ENCODE results near the gene PECR. TPM values are rescaled to one million over a fixed set of nuclear protein-coding genes. Genes with fewer than 3 reads are reported as not detected.

Gene PECR
- total and polyA plus RNA-seq, 10 of the 15 experiments (the other 5 are each of a cell fraction or from before 2014, with no cell fraction given), result 7.6 to 37.4 (median 25.7) TPM

DNA sequence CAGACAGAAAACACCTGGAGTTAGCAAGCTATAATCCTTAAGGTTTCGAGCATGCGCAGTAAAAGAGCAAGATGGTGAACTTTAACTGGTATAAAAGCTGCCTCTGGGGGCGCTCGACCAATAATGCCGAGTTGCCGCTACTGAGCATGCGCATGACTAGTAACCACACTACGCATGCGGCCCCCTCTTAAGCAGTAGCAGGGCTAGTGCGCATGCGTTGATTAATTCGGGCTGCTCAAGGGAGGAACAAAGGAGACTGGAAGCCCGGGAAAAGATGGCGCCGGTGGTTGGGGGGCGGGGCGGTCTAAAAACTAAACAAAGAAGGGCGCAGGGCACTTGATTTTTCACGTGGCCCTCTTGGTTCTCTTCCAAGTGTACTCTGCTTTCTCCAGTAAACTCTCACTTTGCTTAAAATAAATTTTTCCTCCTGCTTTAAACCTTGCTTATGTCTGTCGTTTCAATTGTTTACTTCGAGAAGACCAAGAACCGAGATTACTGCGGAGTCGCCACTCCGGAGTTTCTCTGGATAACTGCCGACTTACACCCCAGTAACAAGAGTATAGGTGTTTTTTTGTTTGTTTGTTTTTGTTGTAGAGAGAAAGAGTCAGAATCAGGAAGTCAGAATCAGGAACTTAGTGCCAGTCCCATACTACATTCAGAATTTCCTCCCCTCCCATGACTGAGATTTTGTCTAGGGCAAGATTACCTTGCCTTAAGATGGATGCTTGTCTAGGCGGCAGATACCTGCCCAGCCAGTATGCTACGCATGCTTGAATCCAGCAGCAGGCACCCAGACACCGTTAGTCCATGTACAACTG is 33.3 kb upstream of the PECR start:
- Histone ChIP-seq H4K20me1 (ENCODE audit: control insufficient read depth, insufficient read depth) (no peaks in the 10 kb centered on the region), H3K79me2 (ENCODE audit: control insufficient read depth, insufficient read depth, low read length) (peaks cover 88% of the 10 kb centered on the region), H3K27ac (ENCODE audit: control insufficient read depth, insufficient read depth) (peak overlapping the region; percentile 99), H3K4me3 (peak overlapping the region; percentile 93), H3K4me1 (ENCODE audit: control insufficient read depth, insufficient read depth, low read length) (peaks cover 29% of the 10 kb centered on the region), H3K4me2 (ENCODE audit: control insufficient read depth, insufficient read depth) (peak overlapping the region; percentile 93), H3K27me3 (replicated peaks in 1 of 2; ENCODE audit: control insufficient read depth in 2 of 2, insufficient read depth in 2 of 2, low read length in 1 of 2) (no peaks in the 10 kb centered on the region), H2AFZ (ENCODE audit: control insufficient read depth, low read depth, low read length) (peak overlapping the region; percentile 62), H3K36me3 (ENCODE audit: control insufficient read depth in 2 of 2, insufficient read depth in 2 of 2, low read length in 1 of 2) (peaks cover 2 to 27% of the 10 kb centered on the region in 2 experiments), H3K9me3 (replicated peaks; ENCODE audit: control insufficient read depth, insufficient read depth, low read length) (no peaks in the 10 kb centered on the region), H3K9ac (ENCODE audit: control insufficient read depth, insufficient read depth, low read length) (peak overlapping the region; percentile 55)
- peak; percentile 86 for FAIRE-seq
- CTCF ChIA-PET, result interaction anchor here (0.6 to 8.6 kb wide), 44 partner anchors 8 to 384 kb away, joined by 3 to 105 read pairs (median 4); partner anchors contain the start of genes PECR, RPL37A and TMEM169
- intact Hi-C loops (cut with micrococcal nuclease; ENCODE audit: unreplicated experiment) (loop anchor here (5.0 to 10.0 kb wide), 4 partner anchors 160 to 550 kb away; partner anchors contain the start of gene SMARCAL1), in situ Hi-C loops (cut with MboI) (no loop called here)
- RAD21 ChIA-PET (ENCODE audit: unreplicated experiment), result interaction anchor here (0.7 to 6.6 kb wide), 12 partner anchors 27 to 164 kb away, joined by 3 to 42 read pairs (median 4); partner anchors contain the start of genes PECR and TMEM169
- SMC1A ChIA-PET (ENCODE audit: uncharacterized antibody, unreplicated experiment), result interaction anchor here (0.6 to 7.6 kb wide), 18 partner anchors 8 to 276 kb away, joined by 3 to 59 read pairs (median 3); partner anchors contain the start of genes PECR and TMEM169
- DNase-seq (ENCODE audit: low read depth, low spot score), result peak; percentile 94
- POLR2A ChIA-PET, result interaction anchor here (0.9 to 1.6 kb wide), 8 partner anchors 10 to 110 kb away, joined by 3 to 7 read pairs (median 4); no protein-coding TSS in a partner anchor
- no TSS peak for BruUV-seq (replicated peaks)
- 19% methylated on average over 29 of the region's 29 CpGs for whole genome bisulfite sequencing (ENCODE audit: insufficient coverage, insufficient replicate concordance, low lambda C conversion rate, missing lambda C conversion rate)
- ATAC-seq, result peak; percentile 71
- TF ChIP-seq TARDBP (IDR thresholded peaks at IDR 0.05; ENCODE audit: borderline replicate concordance) (no peak), RELA (IDR thresholded peaks at IDR 0.05; ENCODE audit: borderline replicate concordance, partially characterized antibody) (no peak), IKZF2 (IDR thresholded peaks at IDR 0.05) (peak; percentile 16 to 34; a peak in 1 of 4 replicates), PML (IDR thresholded peaks at IDR 0.05; ENCODE audit: low read length) (peak; percentile 62; the same call in 1 of the 2 replicates), ZBED1 (IDR thresholded peaks at IDR 0.05; ENCODE audit: borderline replicate concordance) (no peak), NFXL1 (IDR thresholded peaks at IDR 0.05; ENCODE audit: borderline replicate concordance) (no peak), POU2F2 (IDR thresholded peaks at IDR 0.05; ENCODE audit: borderline replicate concordance, low read depth, low read length) (0 out of 3 replicates have a peak, but pooled peaks have one; percentile 9), SMC3 (IDR thresholded peaks at IDR 0.05; ENCODE audit: borderline replicate concordance, low read length) (no peak), ZNF384 (IDR thresholded peaks at IDR 0.05; ENCODE audit: borderline replicate concordance, low read depth, low read length) (no peak)
- TF ChIP-seq, protein P1, sequence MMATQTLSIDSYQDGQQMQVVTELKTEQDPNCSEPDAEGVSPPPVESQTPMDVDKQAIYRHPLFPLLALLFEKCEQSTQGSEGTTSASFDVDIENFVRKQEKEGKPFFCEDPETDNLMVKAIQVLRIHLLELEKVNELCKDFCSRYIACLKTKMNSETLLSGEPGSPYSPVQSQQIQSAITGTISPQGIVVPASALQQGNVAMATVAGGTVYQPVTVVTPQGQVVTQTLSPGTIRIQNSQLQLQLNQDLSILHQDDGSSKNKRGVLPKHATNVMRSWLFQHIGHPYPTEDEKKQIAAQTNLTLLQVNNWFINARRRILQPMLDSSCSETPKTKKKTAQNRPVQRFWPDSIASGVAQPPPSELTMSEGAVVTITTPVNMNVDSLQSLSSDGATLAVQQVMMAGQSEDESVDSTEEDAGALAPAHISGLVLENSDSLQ (IDR thresholded peaks at IDR 0.05), result no peak
- TF ChIP-seq, protein P2, sequence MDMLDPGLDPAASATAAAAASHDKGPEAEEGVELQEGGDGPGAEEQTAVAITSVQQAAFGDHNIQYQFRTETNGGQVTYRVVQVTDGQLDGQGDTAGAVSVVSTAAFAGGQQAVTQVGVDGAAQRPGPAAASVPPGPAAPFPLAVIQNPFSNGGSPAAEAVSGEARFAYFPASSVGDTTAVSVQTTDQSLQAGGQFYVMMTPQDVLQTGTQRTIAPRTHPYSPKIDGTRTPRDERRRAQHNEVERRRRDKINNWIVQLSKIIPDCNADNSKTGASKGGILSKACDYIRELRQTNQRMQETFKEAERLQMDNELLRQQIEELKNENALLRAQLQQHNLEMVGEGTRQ (IDR thresholded peaks at IDR 0.05; ENCODE audit: borderline replicate concordance, low read depth, low read length), result no peak
- TF ChIP-seq, protein P3, sequence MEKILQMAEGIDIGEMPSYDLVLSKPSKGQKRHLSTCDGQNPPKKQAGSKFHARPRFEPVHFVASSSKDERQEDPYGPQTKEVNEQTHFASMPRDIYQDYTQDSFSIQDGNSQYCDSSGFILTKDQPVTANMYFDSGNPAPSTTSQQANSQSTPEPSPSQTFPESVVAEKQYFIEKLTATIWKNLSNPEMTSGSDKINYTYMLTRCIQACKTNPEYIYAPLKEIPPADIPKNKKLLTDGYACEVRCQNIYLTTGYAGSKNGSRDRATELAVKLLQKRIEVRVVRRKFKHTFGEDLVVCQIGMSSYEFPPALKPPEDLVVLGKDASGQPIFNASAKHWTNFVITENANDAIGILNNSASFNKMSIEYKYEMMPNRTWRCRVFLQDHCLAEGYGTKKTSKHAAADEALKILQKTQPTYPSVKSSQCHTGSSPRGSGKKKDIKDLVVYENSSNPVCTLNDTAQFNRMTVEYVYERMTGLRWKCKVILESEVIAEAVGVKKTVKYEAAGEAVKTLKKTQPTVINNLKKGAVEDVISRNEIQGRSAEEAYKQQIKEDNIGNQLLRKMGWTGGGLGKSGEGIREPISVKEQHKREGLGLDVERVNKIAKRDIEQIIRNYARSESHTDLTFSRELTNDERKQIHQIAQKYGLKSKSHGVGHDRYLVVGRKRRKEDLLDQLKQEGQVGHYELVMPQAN (conservative IDR thresholded peaks at IDR 0.05), result peak; percentile 73; the same call in 1 of the 2 replicates
- TF ChIP-seq, protein P4, sequence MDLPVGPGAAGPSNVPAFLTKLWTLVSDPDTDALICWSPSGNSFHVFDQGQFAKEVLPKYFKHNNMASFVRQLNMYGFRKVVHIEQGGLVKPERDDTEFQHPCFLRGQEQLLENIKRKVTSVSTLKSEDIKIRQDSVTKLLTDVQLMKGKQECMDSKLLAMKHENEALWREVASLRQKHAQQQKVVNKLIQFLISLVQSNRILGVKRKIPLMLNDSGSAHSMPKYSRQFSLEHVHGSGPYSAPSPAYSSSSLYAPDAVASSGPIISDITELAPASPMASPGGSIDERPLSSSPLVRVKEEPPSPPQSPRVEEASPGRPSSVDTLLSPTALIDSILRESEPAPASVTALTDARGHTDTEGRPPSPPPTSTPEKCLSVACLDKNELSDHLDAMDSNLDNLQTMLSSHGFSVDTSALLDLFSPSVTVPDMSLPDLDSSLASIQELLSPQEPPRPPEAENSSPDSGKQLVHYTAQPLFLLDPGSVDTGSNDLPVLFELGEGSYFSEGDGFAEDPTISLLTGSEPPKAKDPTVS (IDR thresholded peaks at IDR 0.05; ENCODE audit: low read depth, low read length), result no peak
- TF ChIP-seq, protein P5, sequence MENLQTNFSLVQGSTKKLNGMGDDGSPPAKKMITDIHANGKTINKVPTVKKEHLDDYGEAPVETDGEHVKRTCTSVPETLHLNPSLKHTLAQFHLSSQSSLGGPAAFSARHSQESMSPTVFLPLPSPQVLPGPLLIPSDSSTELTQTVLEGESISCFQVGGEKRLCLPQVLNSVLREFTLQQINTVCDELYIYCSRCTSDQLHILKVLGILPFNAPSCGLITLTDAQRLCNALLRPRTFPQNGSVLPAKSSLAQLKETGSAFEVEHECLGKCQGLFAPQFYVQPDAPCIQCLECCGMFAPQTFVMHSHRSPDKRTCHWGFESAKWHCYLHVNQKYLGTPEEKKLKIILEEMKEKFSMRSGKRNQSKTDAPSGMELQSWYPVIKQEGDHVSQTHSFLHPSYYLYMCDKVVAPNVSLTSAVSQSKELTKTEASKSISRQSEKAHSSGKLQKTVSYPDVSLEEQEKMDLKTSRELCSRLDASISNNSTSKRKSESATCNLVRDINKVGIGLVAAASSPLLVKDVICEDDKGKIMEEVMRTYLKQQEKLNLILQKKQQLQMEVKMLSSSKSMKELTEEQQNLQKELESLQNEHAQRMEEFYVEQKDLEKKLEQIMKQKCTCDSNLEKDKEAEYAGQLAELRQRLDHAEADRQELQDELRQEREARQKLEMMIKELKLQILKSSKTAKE (IDR thresholded peaks at IDR 0.05; ENCODE audit: low read depth, poor library complexity, severe bottlenecking), result peak; percentile 63

All from GM12878 (cell line).